Sigmoid colon (tissue), 7 donors: ENCODE measurements around the gene CD81. TPM values are rescaled to one million over a fixed set of nuclear protein-coding genes. Genes with fewer than 3 reads are reported as not detected.

Experiments used
- DNase-seq: peaks from one replicate; pipeline ENCODE4 v3.0.0-alpha.2; 2019
- H3K27ac ChIP-seq, 4 donors: fragments of 200-600 bp; sonication (generic); one replicate each; pipeline ENCODE4 v1.5.1; 2016 to 2019; ENCODE audit warnings: mild to moderate bottlenecking in 1 of 4
- H3K27me3 ChIP-seq, 3 donors: fragments of 200-600 bp; sonication (generic); one replicate each; pipeline ENCODE4 v1.5.1; 2019; ENCODE audit warnings: mild to moderate bottlenecking in 1 of 3
- H3K36me3 ChIP-seq, 4 donors: fragments of 200-600 bp; sonication (generic); one replicate each; pipeline ENCODE4 v1.5.1; 2016 to 2019
- H3K4me1 ChIP-seq, 4 donors: fragments of 200-600 bp; sonication (generic); one replicate each; pipeline ENCODE4 v1.5.1; 2017 to 2019
- H3K4me3 ChIP-seq, 4 donors: fragments of 200-600 bp; sonication (generic); one replicate each; pipeline ENCODE4 v1.5.1; 2017 to 2019; ENCODE audit warnings: mild to moderate bottlenecking in 2 of 4, moderate library complexity in 1 of 4
- H3K9me3 ChIP-seq, 4 donors: fragments of 200-600 bp in 3 of 4; sonication (generic) in 3 of 4; one replicate each; pipeline versions ENCODE4 v1.5.1 to v1.6.1; 2013 to 2019
- EP300 ChIP-seq, 4 donors: sonication (generic); formaldehyde crosslinking; IDR thresholded peaks; one replicate each; pipeline ENCODE4 v1.6.1; 2017; ENCODE audit warnings: antibody characterized with exemption in 4 of 4
- POLR2A ChIP-seq, 2 donors: fragments of 450-650 bp; IDR thresholded peaks; one replicate each; pipeline ENCODE4 v1.6.1; 2016; ENCODE audit warnings: antibody characterized with exemption in 2 of 2, mild to moderate bottlenecking in 2 of 2, moderate library complexity in 2 of 2
- POLR2AphosphoS5 ChIP-seq, 4 donors: sonication (generic); formaldehyde crosslinking; IDR thresholded peaks; one replicate each; pipeline ENCODE4 v1.6.1; 2017; ENCODE audit warnings: antibody characterized with exemption in 4 of 4
- WGBS, 2 donors: extraction: QIAGEN DNeasy Blood & Tissue Kit; methylation state at CpG; one replicate each; pipeline ENCODE4 v1.1.7; 2013; 5-methylcytosine and 5-hydroxymethylcytosine counted together
- intact Hi-C: fragments of 100-400 bp; cut with DNase I; formaldehyde crosslinking; loops from one replicate; pipeline ENCODE4 v1.15.1; 2023
- polyA plus RNA-seq, 3 donors: library from polyadenylated mRNA; stranded (reverse); fragments of 200-250 nt; gene quantifications; one replicate each; pipeline ENCODE4 v1.2.3, GENCODE V29; 2013
- total RNA-seq, 4 donors: library from RNA; depleted of rRNA; stranded (reverse); fragments of >200 nt; gene quantifications; one replicate each; pipeline ENCODE4 v1.1.0, GENCODE V29; 2016
- TF ChIP-seq, protein P1 (sequence below), 4 experiments: fragments of 450-650 bp in 3 of 4; fragments of 200-600 bp in 1 of 4; IDR thresholded peaks; one replicate each; pipeline ENCODE4 v1.5.1; 2016 to 2019; ENCODE audit warnings: antibody characterized with exemption in 4 of 4, mild to moderate bottlenecking in 3 of 4, moderate library complexity in 2 of 4
- donor health status: healthy with polysubstance abuse.
- donor health status: Bipolar disorder and iron deficiency.
- donor health status: healthy.

CD81 gene
- total and polyA plus RNA-seq, 7 donors: 67.9 to 625 (median 401) TPM

DNA sequence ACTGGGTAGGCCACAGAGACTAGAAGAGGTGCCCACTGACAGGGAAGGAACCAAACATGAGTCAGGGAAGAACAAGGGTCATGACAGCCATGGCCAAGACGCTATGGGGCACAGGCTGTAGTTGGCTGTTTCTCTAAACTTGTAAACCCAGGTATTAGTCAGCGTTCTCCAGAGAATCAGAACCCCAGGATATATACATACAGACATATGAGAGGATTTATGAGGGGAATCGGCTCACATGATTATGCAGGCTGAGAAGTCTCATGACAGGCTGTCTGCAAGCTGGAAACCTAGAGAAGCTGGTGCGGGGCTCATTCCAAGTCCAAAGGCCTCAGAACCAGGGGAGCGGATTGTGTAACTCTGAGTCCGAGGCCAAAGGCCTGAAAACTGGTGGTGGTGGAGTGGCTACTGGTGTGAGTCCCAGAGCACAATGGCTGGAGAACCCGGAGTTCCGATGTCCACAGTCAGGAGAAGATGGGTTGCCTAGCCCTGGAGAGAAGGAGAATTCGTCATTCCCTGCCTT, 29.7 kb upstream of the CD81 start:
- intact Hi-C loops: loop anchor here (10.0 kb wide), 1 partner anchor 227 kb away; no protein-coding TSS in a partner anchor
- Histone ChIP-seq H3K36me3 (no peaks in the 10 kb centered on the region), H3K4me1 (no peaks in the 10 kb centered on the region), H3K9me3 (peaks cover 0 to 10% (median 3%) of the 10 kb centered on the region in 4 donors), H3K27ac (no peak overlapping the region), H3K27me3 (no peaks in the 10 kb centered on the region), H3K4me3 (no peak overlapping the region)
- TF ChIP-seq POLR2AphosphoS5 (IDR thresholded peaks at IDR 0.05): no peak
- no peak for TF ChIP-seq POLR2A (IDR thresholded peaks at IDR 0.05)
- TF ChIP-seq, protein P1, sequence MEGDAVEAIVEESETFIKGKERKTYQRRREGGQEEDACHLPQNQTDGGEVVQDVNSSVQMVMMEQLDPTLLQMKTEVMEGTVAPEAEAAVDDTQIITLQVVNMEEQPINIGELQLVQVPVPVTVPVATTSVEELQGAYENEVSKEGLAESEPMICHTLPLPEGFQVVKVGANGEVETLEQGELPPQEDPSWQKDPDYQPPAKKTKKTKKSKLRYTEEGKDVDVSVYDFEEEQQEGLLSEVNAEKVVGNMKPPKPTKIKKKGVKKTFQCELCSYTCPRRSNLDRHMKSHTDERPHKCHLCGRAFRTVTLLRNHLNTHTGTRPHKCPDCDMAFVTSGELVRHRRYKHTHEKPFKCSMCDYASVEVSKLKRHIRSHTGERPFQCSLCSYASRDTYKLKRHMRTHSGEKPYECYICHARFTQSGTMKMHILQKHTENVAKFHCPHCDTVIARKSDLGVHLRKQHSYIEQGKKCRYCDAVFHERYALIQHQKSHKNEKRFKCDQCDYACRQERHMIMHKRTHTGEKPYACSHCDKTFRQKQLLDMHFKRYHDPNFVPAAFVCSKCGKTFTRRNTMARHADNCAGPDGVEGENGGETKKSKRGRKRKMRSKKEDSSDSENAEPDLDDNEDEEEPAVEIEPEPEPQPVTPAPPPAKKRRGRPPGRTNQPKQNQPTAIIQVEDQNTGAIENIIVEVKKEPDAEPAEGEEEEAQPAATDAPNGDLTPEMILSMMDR (IDR thresholded peaks at IDR 0.05): no peak
- no peak for TF ChIP-seq EP300 (IDR thresholded peaks at IDR 0.05)
- WGBS, 2 donors: 85 to 91% methylated on average over 9 of the region's 9 CpGs
- DNase-seq: no peak

DNA sequence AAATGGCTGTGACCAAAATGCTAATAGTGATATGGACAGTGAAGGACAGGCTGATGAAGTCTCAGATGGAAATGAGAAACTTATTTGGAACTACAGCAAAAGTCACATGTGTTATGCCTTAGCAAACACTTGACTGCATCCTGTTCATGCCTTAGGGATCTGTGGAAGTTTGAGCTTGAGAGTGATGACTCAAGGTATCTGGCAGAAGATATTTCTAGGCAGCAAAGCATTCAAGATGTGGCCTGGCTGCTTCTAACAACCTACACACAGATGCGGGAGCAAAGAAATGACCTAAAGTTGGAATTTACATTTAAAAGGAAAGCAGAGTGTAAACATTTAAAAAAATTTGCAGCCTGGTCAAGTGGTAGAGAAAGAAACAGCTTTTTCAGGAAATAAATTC, 28.1 kb upstream of the CD81 start:
- DNase-seq: no peak
- TF ChIP-seq EP300 (IDR thresholded peaks at IDR 0.05): no peak
- no peak for TF ChIP-seq POLR2AphosphoS5 (IDR thresholded peaks at IDR 0.05)
- TF ChIP-seq, protein P1 (IDR thresholded peaks at IDR 0.05): no peak
- TF ChIP-seq POLR2A (IDR thresholded peaks at IDR 0.05): no peak
- H3K27me3 ChIP-seq: no peaks in the 10 kb centered on the region
- H3K36me3 ChIP-seq: no peaks in the 10 kb centered on the region
- intact Hi-C loops: loop anchor here (10.0 kb wide), 1 partner anchor 226 kb away; no protein-coding TSS in a partner anchor
- no peak overlapping the region for H3K4me3 ChIP-seq
- 84 to 97% methylated on average over 1 of the region's 1 CpG for WGBS, 2 donors
- H3K27ac ChIP-seq: no peak overlapping the region
- no peaks in the 10 kb centered on the region for H3K4me1 ChIP-seq
- peaks cover 0 to 10% (median 3%) of the 10 kb centered on the region in 4 donors for H3K9me3 ChIP-seq

DNA sequence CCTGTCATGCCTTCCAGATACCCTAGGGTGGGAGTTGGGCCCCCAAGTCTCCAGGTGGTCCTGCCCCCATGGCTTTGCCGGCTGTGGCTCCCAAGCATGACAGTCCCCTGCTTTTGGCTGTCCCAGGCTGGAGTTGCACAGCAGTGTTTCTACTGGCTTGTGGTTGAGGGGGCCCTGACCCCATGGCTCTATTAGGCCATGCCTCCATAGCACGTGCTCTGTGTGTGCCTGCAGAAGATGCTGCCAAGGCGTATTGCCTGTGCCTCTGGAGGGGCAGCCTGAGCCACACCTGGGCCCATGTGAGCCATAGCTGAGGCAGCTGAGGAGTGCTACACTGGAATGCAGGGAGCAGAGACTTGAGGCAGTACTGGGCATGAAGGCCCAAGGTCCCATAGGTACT, 25.4 kb upstream of the CD81 start:
- DNase-seq: no peak
- WGBS, 2 donors: 49 to 85% methylated on average over 3 of the region's 3 CpGs
- H3K9me3 ChIP-seq: peaks cover 0 to 10% (median 3%) of the 10 kb centered on the region in 4 donors
- H3K27ac ChIP-seq: no peak overlapping the region
- intact Hi-C loops: no loop called here
- TF ChIP-seq, protein P1 (IDR thresholded peaks at IDR 0.05): no peak
- no peak for TF ChIP-seq POLR2A (IDR thresholded peaks at IDR 0.05)
- no peak for TF ChIP-seq EP300 (IDR thresholded peaks at IDR 0.05)
- TF ChIP-seq POLR2AphosphoS5 (IDR thresholded peaks at IDR 0.05): no peak
- H3K27me3 ChIP-seq: no peaks in the 10 kb centered on the region
- no peaks in the 10 kb centered on the region for H3K4me1 ChIP-seq
- no peaks in the 10 kb centered on the region for H3K36me3 ChIP-seq
- H3K4me3 ChIP-seq: no peak overlapping the region

DNA sequence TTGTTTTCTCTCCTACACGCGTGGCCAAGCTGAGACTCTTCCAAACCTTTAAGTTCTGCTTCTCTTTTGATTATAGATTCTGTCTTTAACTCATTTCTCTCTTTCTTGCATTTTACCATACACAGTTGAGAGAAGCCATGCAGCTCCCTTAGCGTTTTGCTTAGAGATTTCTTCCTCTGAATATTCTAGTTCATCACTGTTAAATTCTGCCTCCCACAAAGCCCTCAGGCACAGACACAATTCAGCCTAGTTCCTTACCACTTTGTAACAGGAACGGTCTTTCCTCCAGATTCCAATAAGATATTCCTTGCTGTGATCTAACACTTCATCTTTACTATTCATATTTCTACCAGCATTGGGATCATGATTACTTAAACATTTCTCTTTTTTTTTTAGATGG, 24.7 kb upstream of the CD81 start:
- 44 to 78% methylated on average over 4 of the region's 4 CpGs for WGBS, 2 donors
- Histone ChIP-seq H3K4me3 (no peak overlapping the region), H3K27ac (no peak overlapping the region), H3K36me3 (no peaks in the 10 kb centered on the region), H3K9me3 (peaks cover 0 to 10% (median 3%) of the 10 kb centered on the region in 4 donors), H3K27me3 (no peaks in the 10 kb centered on the region), H3K4me1 (no peaks in the 10 kb centered on the region)
- intact Hi-C loops: no loop called here
- TF ChIP-seq, protein P1 (IDR thresholded peaks at IDR 0.05): no peak
- no peak for TF ChIP-seq POLR2A (IDR thresholded peaks at IDR 0.05)
- no peak for DNase-seq
